Uterus (tissue), 2 donors: ENCODE measurements around the gene VSTM2L.

Experiments
- CTCF ChIP-seq, 4 experiments: fragments of 200-600 bp in 2 of 4; fragments of 450-650 bp in 2 of 4; sonication (generic) in 2 of 4; IDR thresholded peaks; one replicate each; pipeline ENCODE4 v1.5.1; 2016 to 2019; ENCODE audit warnings: antibody characterized with exemption in 4 of 4, mild to moderate bottlenecking in 2 of 4, moderate library complexity in 1 of 4
- POLR2A ChIP-seq, 2 donors: fragments of 450-650 bp; IDR thresholded peaks; one replicate each; pipeline ENCODE4 v1.6.1; 2016; ENCODE audit warnings: antibody characterized with exemption in 2 of 2, mild to moderate bottlenecking in 1 of 2, moderate library complexity in 1 of 2

GRCh38 chr20:37946946-37947345 is 44.0 kb downstream of the VSTM2L start:
- TF ChIP-seq CTCF (IDR thresholded peaks at IDR 0.05) (no peak), POLR2A (IDR thresholded peaks at IDR 0.05) (no peak)
